SU-DHL-6 (cell line): Measurements from ENCODE around the gene NTPCR.

Experiments
- H2AFZ ChIP-seq: fragments of 200-600 bp; sonication (generic); 2 replicates; pipeline ENCODE4 v1.6.1; 2014; ENCODE audit warnings: low read depth, mild to moderate bottlenecking, moderate library complexity, mixed read lengths, antibody characterized with exemption, low read length; ENCODE audit not compliant: severe bottlenecking
- H3F3A ChIP-seq: fragments of 200-600 bp; shearing (Covaris generic); 2 replicates; pipeline ENCODE4 v1.6.0; 2016; ENCODE audit warnings: antibody characterized with exemption, mild to moderate bottlenecking; ENCODE audit not compliant: insufficient read depth
- H3K27ac ChIP-seq: fragments of 200-600 bp; sonication (generic); 2 replicates; pipeline ENCODE4 v1.5.1; 2016; ENCODE audit warnings: low read depth, mild to moderate bottlenecking, low read length, moderate library complexity, mixed read lengths
- H3K27me3 ChIP-seq: fragments of 200-600 bp; sonication (generic), shearing (Covaris generic); 2 replicates; pipeline ENCODE4 v1.6.0; 2014; ENCODE audit warnings: mild to moderate bottlenecking, low read length
- H3K36me3 ChIP-seq: fragments of 200-600 bp; sonication (generic); 2 replicates; pipeline ENCODE4 v1.6.1; 2014; ENCODE audit warnings: mild to moderate bottlenecking, low read length, mixed read lengths
- H3K4me2 ChIP-seq: fragments of 300-600, 200-600 bp; shearing (Covaris generic), sonication (generic); 2 replicates; pipeline ENCODE4 v1.6.0; 2014; ENCODE audit warnings: low read length, low read depth, mild to moderate bottlenecking; ENCODE audit not compliant: poor library complexity, severe bottlenecking
- H3K4me3 ChIP-seq: fragments of 200-600 bp; sonication (generic); 2 replicates; pipeline ENCODE4 v1.5.1; 2014; ENCODE audit warnings: antibody characterized with exemption, low read length, mild to moderate bottlenecking, mixed read lengths; ENCODE audit not compliant: insufficient read depth, poor library complexity, severe bottlenecking
- H3K79me2 ChIP-seq: fragments of 200-600 bp; sonication (generic); 2 replicates; pipeline ENCODE4 v1.6.1; 2014; ENCODE audit warnings: mild to moderate bottlenecking, low read length, moderate library complexity; ENCODE audit not compliant: insufficient read depth
- H3K9ac ChIP-seq: fragments of 200-600 bp; sonication (generic); 2 replicates; pipeline ENCODE4 v1.7.0; 2014; ENCODE audit warnings: mild to moderate bottlenecking, low read length
- H3K9me2 ChIP-seq: fragments of 200-600 bp; sonication (generic); replicated peaks from 2 replicates; pipeline ENCODE4 v1.6.1; 2014; ENCODE audit warnings: low read length; ENCODE audit not compliant: insufficient read depth
- H3K9me3 ChIP-seq: fragments of 200-600 bp; sonication (generic); 2 replicates; pipeline ENCODE4 v1.6.1; 2014; ENCODE audit warnings: low read length, mixed read lengths; ENCODE audit not compliant: insufficient read depth
- H4K20me1 ChIP-seq: fragments of 200-600 bp; sonication (generic); 2 replicates; pipeline ENCODE4 v1.6.1; 2014; ENCODE audit warnings: low read depth, mild to moderate bottlenecking, antibody characterized with exemption, low read length, moderate library complexity, mixed read lengths
- CTCF ChIP-seq: fragments of 200-600 bp; sonication (generic); IDR thresholded peaks from one replicate; pipeline ENCODE4 v1.5.1; 2017; ENCODE audit warnings: antibody characterized with exemption, mild to moderate bottlenecking, low read length, moderate library complexity; ENCODE audit not compliant: insufficient read depth, poor library complexity, severe bottlenecking
- EZH2phosphoT487 ChIP-seq: fragments of 200-600 bp; sonication (generic), shearing (Covaris generic); conservative IDR thresholded peaks from 2 replicates; pipeline ENCODE4 v1.6.1; 2018; ENCODE audit warnings: mild to moderate bottlenecking, antibody characterized with exemption, low read length, moderate library complexity, mixed read lengths

NTPCR gene

GRCh38 chr1:233031521-233031920, 81.1 kb downstream of the NTPCR start:
- Histone ChIP-seq H3K9me2 (no peaks in the 10 kb centered on the region), H3K36me3 (no peaks in the 10 kb centered on the region), H3K79me2 (no peaks in the 10 kb centered on the region), H3K4me3 (no peak overlapping the region), H4K20me1 (no peaks in the 10 kb centered on the region), H3K27ac (no peak overlapping the region), H3K9me3 (no peaks in the 10 kb centered on the region), H3F3A (no peaks in the 10 kb centered on the region), H3K4me2 (no peak overlapping the region), H3K27me3 (no peaks in the 10 kb centered on the region), H3K9ac (no peak overlapping the region), H2AFZ (no peak overlapping the region)
- TF ChIP-seq EZH2phosphoT487 (no peak), CTCF (no peak)

GRCh38 chr1:233032916-233033315, 82.5 kb downstream of the NTPCR start:
- Histone ChIP-seq H3K36me3 (no peaks in the 10 kb centered on the region), H3K27ac (no peak overlapping the region)

GRCh38 chr1:233033361-233033760, 83.0 kb downstream of the NTPCR start:
- Histone ChIP-seq H3K79me2 (no peaks in the 10 kb centered on the region), H3K9me3 (no peaks in the 10 kb centered on the region), H3F3A (no peaks in the 10 kb centered on the region), H3K9ac (no peak overlapping the region), H3K4me2 (no peak overlapping the region), H4K20me1 (no peaks in the 10 kb centered on the region), H2AFZ (no peak overlapping the region), H3K9me2 (no peaks in the 10 kb centered on the region), H3K27ac (no peak overlapping the region), H3K27me3 (no peaks in the 10 kb centered on the region), H3K36me3 (no peaks in the 10 kb centered on the region), H3K4me3 (no peak overlapping the region)
- TF ChIP-seq CTCF (no peak), EZH2phosphoT487 (no peak)

More at GRCh38 chr1:233032916-233033315, 82.5 kb downstream of the NTPCR start:
- H3F3A ChIP-seq: no peaks in the 10 kb centered on the region
- H3K27me3 ChIP-seq: no peaks in the 10 kb centered on the region
- no peak overlapping the region for H3K4me3 ChIP-seq
- H3K9ac ChIP-seq: no peak overlapping the region
- H3K79me2 ChIP-seq: no peaks in the 10 kb centered on the region
- no peaks in the 10 kb centered on the region for H3K9me3 ChIP-seq
- H4K20me1 ChIP-seq: no peaks in the 10 kb centered on the region
- TF ChIP-seq EZH2phosphoT487 (no peak), CTCF (no peak)
- H3K4me2 ChIP-seq: no peak overlapping the region
- no peak overlapping the region for H2AFZ ChIP-seq
- no peaks in the 10 kb centered on the region for H3K9me2 ChIP-seq
